Measurements from ENCODE around the gene LDLRAD3.

The LDLRAD3 gene

DNA sequence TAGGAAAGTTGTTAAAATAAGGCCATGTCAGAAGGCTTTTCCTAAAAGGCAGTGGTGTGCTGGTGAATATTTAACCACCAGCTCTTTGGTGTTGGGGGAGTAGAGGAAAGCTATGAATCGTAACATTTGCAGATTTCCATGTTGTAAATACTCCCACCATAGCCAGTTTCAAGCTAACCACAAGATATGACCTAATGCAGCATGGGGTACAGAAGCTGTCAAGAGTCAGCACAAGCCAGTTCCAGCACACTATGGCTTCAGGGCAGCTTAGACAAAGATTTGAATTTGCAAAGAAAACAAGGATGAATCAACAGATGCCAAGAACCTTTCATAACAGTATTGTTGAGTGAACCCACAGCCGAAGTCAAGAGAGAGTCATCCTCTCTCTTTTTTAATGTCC lies 305.4 kb downstream of the LDLRAD3 start:
- H3K4me2 ChIP-seq = no peak overlapping the region

GRCh38 chr11:36251823-36252222 lies 308.0 kb downstream of the LDLRAD3 start:
- TF ChIP-seq Cebpa-rat (IDR thresholded peaks at IDR 0.05) = no peak
- Histone ChIP-seq H3K36me3 (0 out of 2 replicates have a peak, but pooled peaks cover 5% of the 10 kb centered on the region), H3K4me1 (0 out of 2 replicates have a peak, but pooled peaks cover 7% of the 10 kb centered on the region), H4K20me1 (no peaks in the 10 kb centered on the region), H3K9me3 (peaks cover 16% of the 10 kb centered on the region), H3K27me3 (no peaks in the 10 kb centered on the region), H3K4me3 (no peak overlapping the region), H3K9ac (no peak overlapping the region), H3K4me2 (no peak overlapping the region), H3K27ac (no peak overlapping the region)

More for the DNA sequence above, 305.4 kb downstream of the LDLRAD3 start:
- 0 out of 2 replicates have a peak, but pooled peaks cover 7% of the 10 kb centered on the region for H3K4me1 ChIP-seq
- H3K9ac ChIP-seq = no peak overlapping the region
- no peak overlapping the region for H3K27ac ChIP-seq
- TF ChIP-seq Cebpa-rat (IDR thresholded peaks at IDR 0.05) = no peak
- H3K27me3 ChIP-seq = no peaks in the 10 kb centered on the region
- no peak overlapping the region for H3K4me3 ChIP-seq
- H4K20me1 ChIP-seq = no peaks in the 10 kb centered on the region
- H3K36me3 ChIP-seq = 0 out of 2 replicates have a peak, but pooled peaks cover 5% of the 10 kb centered on the region
- peaks cover 16% of the 10 kb centered on the region for H3K9me3 ChIP-seq

GRCh38 chr11:36253238-36253637 lies 309.4 kb downstream of the LDLRAD3 start:
- no peak overlapping the region for H3K9ac ChIP-seq
- H3K4me3 ChIP-seq = no peak overlapping the region
- 0 out of 2 replicates have a peak, but pooled peaks cover 5% of the 10 kb centered on the region for H3K36me3 ChIP-seq

GRCh38 chr11:36254713-36255112 lies 310.9 kb downstream of the LDLRAD3 start:
- H3K9me3 ChIP-seq = peaks cover 16% of the 10 kb centered on the region
- H3K4me2 ChIP-seq = no peak overlapping the region
- H3K27me3 ChIP-seq = no peaks in the 10 kb centered on the region
- no peaks in the 10 kb centered on the region for H4K20me1 ChIP-seq
- TF ChIP-seq Cebpa-rat (IDR thresholded peaks at IDR 0.05) = no peak
- H3K9ac ChIP-seq = no peak overlapping the region
- no peak overlapping the region for H3K4me3 ChIP-seq
- H3K27ac ChIP-seq = no peak overlapping the region
- H3K36me3 ChIP-seq = 0 out of 2 replicates have a peak, but pooled peaks cover 5% of the 10 kb centered on the region
- no peaks in the 10 kb centered on the region for H3K4me1 ChIP-seq

More at GRCh38 chr11:36253238-36253637, 309.4 kb downstream of the LDLRAD3 start:
- Histone ChIP-seq H3K27ac (no peak overlapping the region), H3K4me1 (0 out of 2 replicates have a peak, but pooled peaks cover 7% of the 10 kb centered on the region), H4K20me1 (no peaks in the 10 kb centered on the region), H3K4me2 (no peak overlapping the region), H3K9me3 (peaks cover 16% of the 10 kb centered on the region), H3K27me3 (no peaks in the 10 kb centered on the region)
- no peak for TF ChIP-seq Cebpa-rat (IDR thresholded peaks at IDR 0.05)

- Histone ChIP-seq H3K9ac (no peak overlapping the region), H4K20me1 (no peaks in the 10 kb centered on the region), H3K9me3 (no peaks in the 10 kb centered on the region), H3K27ac (no peak overlapping the region), H3K27me3 (no peaks in the 10 kb centered on the region), H3K4me3 (no peak overlapping the region), H3K4me2 (no peak overlapping the region), H3K4me1 (no peaks in the 10 kb centered on the region), H3K36me3 (no peaks in the 10 kb centered on the region)
- TF ChIP-seq Cebpa-rat (IDR thresholded peaks at IDR 0.05) = no peak
These were observed 313.5 kb downstream of the LDLRAD3 start for GRCh38 chr11:36257351-36257750.

DNA sequence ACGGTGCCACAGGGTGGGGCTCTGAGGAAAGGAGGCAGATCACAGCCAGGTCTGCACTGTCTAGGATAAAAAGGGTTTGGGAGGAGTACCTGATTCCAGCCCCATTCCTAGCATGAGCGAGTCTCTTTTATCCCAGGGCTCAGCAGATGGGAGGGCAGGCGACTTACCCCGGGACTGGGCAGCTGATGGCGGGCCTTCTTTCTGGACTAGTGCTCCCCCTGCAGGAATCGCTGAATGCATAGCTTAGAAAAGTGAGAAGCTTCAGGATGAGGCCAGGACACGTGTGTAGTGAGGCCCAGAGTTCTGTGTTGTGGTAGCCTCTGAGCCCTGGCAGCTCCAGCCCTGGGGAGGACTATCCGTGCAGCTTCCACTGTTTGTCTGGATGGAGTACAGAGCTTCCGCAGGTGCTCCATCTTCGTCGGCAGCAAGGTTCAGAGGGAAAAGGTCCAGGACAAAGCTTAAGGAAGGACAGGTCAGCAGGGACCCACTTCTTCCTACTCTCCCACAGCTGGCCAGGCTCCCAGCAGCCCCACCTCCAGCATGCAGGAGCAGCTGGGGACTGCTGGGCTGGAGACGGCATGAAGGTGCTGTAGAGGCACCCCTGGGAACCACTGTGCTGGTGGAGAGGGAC lies 315.0 kb downstream of the LDLRAD3 start:
- H3K4me1 ChIP-seq = no peaks in the 10 kb centered on the region
- H3K9me3 ChIP-seq = no peaks in the 10 kb centered on the region
- H4K20me1 ChIP-seq = no peaks in the 10 kb centered on the region
- no peaks in the 10 kb centered on the region for H3K27me3 ChIP-seq
- TF ChIP-seq Cebpa-rat (IDR thresholded peaks at IDR 0.05) = no peak
- no peak overlapping the region for H3K4me2 ChIP-seq
- H3K36me3 ChIP-seq = no peaks in the 10 kb centered on the region
- H3K27ac ChIP-seq = no peak overlapping the region
- H3K4me3 ChIP-seq = no peak overlapping the region
- no peak overlapping the region for H3K9ac ChIP-seq

- no peaks in the 10 kb centered on the region for H3K9me3 ChIP-seq
- no peak for TF ChIP-seq Cebpa-rat (IDR thresholded peaks at IDR 0.05)
- no peak overlapping the region for H3K4me2 ChIP-seq
- no peak overlapping the region for H3K9ac ChIP-seq
- no peaks in the 10 kb centered on the region for H3K27me3 ChIP-seq
- H4K20me1 ChIP-seq = no peaks in the 10 kb centered on the region
- H3K27ac ChIP-seq = no peak overlapping the region
- no peaks in the 10 kb centered on the region for H3K36me3 ChIP-seq
- H3K4me3 ChIP-seq = no peak overlapping the region
- H3K4me1 ChIP-seq = peaks cover 5% of the 10 kb centered on the region; the same call in 1 of the 2 replicates
These were observed 317.2 kb downstream of the LDLRAD3 start for GRCh38 chr11:36261094-36261493.

DNA sequence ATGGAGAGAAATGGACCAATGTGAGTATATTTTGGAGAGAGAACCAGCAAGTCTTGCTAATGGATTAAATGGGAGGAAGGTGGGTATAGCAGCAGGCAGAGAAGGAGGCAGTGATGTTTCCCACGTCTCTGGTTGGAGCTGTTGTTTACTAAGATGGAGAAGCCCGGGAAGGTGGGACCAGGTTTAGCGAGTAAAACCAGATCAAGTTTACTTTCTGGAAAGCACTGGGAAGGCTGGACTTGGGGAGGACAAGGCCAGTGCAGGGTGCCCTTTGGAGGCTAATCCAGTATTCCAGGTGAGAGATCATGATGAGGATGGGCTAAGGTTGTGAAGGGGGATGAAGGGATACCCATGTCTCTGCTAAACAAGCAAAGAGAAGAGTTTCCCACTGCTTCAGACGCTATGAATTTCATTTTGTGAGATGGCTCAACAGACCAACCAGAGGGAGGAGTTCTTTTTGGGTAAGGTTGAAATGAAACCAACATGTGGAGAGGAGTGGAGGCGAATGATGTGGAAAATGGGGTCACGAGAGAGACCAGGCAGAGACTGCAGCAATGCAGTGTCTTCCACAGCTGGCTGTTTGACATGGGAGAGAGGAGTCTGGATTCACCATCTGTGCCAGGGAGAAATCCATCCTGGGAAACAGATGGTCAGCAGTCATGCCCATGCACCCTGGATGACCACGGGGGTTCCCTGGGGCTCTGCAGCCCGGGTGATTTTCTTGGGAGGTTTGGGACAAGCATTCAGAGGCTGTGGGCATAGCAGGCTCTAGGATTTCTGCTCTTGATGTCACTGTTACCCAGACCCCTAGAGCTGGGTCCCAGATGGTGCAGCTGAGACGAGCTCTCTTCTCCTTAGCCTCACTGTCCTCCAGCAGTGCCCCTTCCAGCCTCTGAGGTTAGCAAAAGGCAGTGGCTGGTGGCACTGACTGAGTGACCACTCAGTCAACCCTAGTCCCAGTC lies 320.4 kb downstream of the LDLRAD3 start:
- Histone ChIP-seq H3K4me3 (no peak overlapping the region), H3K27me3 (no peaks in the 10 kb centered on the region), H4K20me1 (no peaks in the 10 kb centered on the region), H3K9ac (no peak overlapping the region), H3K4me2 (no peak overlapping the region), H3K36me3 (no peaks in the 10 kb centered on the region), H3K27ac (no peak overlapping the region), H3K9me3 (no peaks in the 10 kb centered on the region), H3K4me1 (peaks cover 5% of the 10 kb centered on the region; the same call in 1 of the 2 replicates)
- TF ChIP-seq Cebpa-rat (IDR thresholded peaks at IDR 0.05) = no peak

- H3K4me1 ChIP-seq = peaks cover 5% of the 10 kb centered on the region; the same call in 1 of the 2 replicates
- no peaks in the 10 kb centered on the region for H3K27me3 ChIP-seq
- TF ChIP-seq Cebpa-rat (IDR thresholded peaks at IDR 0.05) = no peak
- no peak overlapping the region for H3K4me2 ChIP-seq
- no peak overlapping the region for H3K4me3 ChIP-seq
- no peak overlapping the region for H3K9ac ChIP-seq
- H4K20me1 ChIP-seq = no peaks in the 10 kb centered on the region
- no peaks in the 10 kb centered on the region for H3K9me3 ChIP-seq
- H3K36me3 ChIP-seq = no peaks in the 10 kb centered on the region
- H3K27ac ChIP-seq = no peak overlapping the region
These were observed 321.1 kb downstream of the LDLRAD3 start for GRCh38 chr11:36264973-36265344.

Measured in BLaER1 (cell line).